ENCODE measurements around the gene MAPK8IP2.

MAPK8IP2 gene

GRCh38 chr22:50600538-50600937, at the start of gene MAPK8IP2:
TSS of gene MAPK8IP2 (plus strand) at chr22:50600793. CDS start at chr22:50600819, 26 bp downstream.
- no peak for DNase-seq (ENCODE audit: low read depth)

GRCh38 chr22:50551160-50551752, 49.3 kb upstream of the MAPK8IP2 start:
- no peak for DNase-seq (ENCODE audit: low read depth)

DNA sequence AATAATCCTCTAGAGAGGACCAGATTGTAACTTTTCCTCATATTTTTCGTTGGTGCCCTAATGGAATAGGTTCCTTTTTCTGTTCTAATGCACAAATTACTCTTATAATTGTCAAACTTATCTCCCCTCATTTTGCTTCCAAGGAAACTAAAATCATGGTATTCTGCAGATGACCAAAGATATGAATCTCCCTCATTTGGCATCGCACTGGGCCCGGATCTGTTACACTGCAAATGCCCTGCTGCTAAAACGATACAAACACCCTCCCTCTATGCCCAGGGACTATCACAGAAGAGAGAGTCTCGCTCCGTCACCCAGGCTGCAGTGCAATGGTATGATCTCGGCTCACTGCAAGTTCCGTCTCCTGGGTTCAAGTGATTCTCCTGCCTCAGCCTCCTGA, 47.3 kb upstream of the MAPK8IP2 start:
- no peak for DNase-seq (ENCODE audit: low read depth)

- no peak for DNase-seq (ENCODE audit: low read depth)
Measured at GRCh38 chr22:50556703-50557102, 43.9 kb upstream of the MAPK8IP2 start.

DNA sequence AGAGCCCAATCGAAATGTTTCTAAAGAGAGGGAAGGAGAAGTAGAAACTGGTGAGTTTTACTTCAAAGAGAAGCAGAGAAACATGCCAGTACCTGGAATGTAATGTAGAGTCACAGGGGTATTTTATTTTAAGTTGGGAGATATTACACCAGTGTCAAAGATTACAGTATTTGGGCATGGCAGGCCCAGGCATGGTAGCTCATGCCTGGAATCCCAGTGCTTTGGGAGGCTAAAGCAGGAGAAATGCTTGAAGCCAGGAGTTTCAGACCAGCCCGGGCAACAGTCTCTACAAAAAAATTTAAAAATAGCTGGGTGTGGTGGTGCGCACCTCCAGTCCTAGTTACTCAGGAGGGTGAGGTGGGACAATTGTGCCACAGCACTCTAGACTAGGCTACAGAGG, 40.6 kb upstream of the MAPK8IP2 start:
- DNase-seq (ENCODE audit: low read depth) = no peak

DNA sequence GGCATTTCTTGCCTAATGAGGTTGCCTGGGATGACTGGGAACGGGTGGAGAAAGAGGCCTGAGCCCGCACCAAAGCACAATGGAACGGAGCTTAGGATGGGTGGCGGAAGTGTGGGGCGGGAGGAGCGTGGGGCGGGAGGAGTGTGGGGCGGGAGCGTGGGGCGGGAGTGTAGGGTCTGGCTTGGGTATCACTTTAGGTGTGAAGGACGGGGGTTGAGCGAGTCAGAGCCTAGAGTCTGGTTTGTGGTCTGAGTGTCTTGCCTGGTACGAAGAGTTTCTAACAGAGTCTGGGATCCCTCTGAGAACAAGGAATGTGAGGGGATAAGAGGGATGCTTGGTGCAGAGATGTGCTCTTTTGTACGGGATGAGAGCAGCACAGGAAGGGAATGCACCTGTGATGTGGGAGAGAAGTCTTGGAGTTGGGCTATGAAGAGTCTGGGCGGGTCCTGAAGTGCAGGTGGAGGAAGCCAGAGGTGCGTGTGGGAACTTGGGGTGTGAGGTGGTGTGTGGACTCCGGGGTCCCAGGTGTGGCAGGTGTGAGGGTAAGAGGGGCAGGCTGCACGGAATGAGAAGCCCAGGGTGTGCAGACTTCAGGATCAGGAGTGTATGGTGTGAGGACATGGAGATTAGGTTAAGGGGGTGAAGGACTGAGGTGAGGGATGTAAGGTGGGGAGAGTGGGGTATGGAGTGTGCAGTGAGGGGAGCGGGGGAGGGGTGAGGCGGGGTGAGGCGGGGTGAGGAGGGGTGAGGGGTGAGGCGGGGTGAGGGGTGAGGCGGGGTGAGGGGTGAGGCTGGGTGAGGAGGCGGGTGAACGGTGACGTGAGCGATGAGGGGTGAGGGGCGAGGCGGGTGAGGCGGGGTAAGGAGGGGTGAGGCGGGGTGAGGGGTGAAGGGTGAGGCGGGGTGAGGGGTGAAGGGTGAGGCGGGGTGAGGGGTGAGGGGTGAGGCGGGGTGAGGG, 38.9 kb upstream of the MAPK8IP2 start:
- no peak for DNase-seq (ENCODE audit: low read depth)

DNA sequence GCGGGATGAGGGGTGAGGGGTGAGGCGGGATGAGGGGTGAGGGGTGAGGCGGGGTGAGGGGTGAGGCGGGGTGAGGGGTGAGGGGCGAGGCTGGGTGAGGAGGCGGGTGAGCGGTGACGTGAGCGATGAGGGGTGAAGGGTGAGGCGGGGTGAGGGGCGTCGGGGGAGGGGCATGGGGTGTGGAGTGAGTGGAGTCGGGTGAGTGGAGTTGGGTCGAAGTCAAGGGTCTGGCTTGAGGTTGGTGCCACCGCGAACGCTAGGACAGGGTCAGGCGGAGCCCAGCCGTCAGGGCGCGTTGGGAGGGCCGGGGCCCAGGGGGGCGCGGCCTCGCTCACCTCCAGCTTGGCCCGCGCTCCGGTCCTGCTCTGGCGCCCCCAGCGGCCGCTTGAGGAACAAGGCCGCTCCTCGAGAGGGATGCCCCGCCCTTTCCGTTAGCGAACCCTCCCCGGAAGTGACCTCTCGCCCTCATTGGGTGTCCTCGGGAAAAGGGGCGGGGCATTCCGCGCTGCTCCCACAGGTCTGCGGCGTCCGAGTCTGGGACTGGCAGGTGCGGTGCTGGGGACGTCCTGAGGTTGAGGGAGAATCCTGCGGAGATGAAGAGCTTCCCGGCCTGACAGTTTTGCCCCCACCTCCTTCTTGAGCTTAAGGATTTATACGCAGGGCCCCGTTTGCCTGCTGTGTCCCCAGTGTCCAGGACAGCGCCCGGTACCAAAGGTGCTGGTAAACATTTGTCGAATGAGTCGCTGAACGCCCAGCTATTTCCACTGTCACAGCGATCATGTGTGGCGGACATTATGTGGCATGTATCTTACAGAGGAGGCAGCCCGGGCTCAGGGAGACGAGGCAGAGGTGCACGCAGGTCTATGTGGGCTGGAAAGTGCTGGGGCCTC, 37.8 kb upstream of the MAPK8IP2 start, which contains the start of gene SYCE3:
TSS of gene SYCE3 (minus strand) at position 397 of the 890 bp plus-strand sequence. CDS start 6,514 bp downstream, outside the sequence.
- peak; percentile 99 for DNase-seq (ENCODE audit: low read depth)

DNA sequence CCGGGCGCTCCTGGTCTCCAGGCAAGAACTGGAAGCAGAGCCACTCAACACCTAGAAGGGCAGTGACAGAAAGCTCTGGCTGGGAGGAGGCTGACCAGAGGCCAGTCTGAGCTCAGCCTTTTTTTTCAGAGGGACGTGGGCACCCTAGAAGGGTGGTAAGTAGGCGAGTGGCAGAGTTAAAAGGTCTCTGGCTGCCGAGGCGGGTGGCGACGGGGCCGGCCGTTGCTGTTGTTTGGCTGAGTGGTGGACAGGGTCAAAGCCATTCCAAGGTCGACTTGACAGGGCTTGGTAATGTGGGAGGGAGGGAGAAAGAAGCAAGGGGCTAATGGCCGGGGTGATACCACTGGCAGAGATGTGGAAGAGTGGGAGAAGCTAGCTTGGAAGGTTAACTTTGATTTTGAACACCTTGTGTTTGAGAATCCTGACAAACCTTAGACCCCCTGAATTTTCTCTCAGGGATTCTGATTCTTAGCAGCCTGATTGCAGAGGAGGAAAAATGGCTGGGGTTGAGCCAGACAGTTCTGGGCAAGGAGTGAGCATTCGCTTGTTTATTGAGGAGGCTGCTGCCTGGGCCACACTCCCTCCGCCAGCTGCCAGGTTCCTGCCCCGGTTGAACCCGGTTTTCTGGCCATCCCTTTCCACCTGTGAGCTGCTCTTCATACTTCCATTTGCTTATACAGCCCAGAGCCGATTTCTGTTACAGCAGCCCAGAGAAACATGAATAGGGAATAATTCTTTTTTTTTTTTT, 37.0 kb upstream of the MAPK8IP2 start:
- DNase-seq (ENCODE audit: low read depth) = no peak

- no peak for DNase-seq (ENCODE audit: low read depth)
Measured at GRCh38 chr22:50564289-50564688, 36.3 kb upstream of the MAPK8IP2 start.

DNA sequence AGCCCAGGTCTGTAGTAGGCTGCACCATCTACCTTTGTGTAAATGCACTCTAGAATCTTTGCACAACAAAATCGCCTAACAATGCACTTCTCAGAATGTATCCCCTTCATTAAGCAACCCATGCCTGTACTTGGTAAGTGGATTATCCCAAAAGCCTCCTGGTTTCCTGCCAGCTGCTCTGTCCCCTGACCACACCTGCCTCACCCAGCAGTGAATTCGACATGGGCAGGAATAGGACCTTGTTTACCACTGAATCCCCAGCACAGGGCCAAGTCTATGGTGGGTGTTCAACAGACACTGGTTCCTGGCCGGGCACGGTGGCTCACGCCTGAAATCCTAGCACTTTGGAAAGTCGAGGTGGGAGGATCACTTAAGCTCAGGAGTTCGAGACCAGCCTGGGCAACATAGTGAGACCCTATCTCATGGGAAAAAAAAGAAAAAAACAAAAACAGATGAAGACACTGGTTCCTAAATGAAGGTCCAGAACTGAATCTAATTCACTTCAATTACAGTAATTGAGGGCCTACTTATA, 32.8 kb upstream of the MAPK8IP2 start:
- no peak for DNase-seq (ENCODE audit: low read depth)

DNA sequence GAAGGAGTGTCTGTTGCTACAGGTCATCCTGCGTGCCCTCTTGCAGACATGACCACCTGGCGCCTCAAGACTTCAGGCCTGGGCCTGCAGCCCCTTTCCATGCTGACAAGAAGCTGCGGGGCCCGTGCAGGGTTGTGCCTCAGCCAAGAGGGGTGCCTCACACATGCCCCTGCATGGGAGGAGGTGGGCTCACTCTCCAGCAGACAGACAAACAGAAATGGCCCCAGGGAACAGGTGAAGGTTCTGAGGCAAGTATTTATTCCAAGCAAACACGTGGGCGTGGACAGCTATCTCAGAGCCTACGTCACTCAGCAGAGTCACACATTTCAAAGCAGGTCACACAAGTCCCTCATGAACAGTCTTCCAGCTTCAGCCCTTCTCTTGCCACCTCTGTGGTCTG, 32.0 kb upstream of the MAPK8IP2 start:
- DNase-seq (ENCODE audit: low read depth) = no peak

GRCh38 chr22:50569041-50569459, 31.5 kb upstream of the MAPK8IP2 start:
- DNase-seq (ENCODE audit: low read depth) = no peak

GRCh38 chr22:50569896-50570535, 30.6 kb upstream of the MAPK8IP2 start:
- DNase-seq (ENCODE audit: low read depth) = no peak

DNA sequence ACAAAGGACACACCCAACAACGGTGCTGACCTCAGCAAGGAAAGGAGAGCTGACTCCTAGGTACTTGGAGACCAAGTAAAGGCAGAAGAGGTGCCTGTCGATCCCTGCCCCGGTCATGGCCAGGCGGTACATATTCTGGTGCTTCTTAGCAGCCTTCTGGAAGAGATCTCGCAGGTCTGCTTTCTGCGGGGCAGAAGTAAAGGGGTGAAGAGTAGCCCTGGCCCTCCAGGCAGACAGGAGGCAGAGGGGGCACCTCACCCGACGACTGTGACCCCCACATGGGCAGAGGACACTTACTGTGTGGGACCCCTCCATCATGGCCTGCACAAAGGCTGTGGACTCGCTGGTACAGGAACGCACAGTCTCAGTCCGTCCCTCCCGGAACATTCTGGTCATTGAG, 29.7 kb upstream of the MAPK8IP2 start:
- DNase-seq (ENCODE audit: low read depth) = no peak

DNA sequence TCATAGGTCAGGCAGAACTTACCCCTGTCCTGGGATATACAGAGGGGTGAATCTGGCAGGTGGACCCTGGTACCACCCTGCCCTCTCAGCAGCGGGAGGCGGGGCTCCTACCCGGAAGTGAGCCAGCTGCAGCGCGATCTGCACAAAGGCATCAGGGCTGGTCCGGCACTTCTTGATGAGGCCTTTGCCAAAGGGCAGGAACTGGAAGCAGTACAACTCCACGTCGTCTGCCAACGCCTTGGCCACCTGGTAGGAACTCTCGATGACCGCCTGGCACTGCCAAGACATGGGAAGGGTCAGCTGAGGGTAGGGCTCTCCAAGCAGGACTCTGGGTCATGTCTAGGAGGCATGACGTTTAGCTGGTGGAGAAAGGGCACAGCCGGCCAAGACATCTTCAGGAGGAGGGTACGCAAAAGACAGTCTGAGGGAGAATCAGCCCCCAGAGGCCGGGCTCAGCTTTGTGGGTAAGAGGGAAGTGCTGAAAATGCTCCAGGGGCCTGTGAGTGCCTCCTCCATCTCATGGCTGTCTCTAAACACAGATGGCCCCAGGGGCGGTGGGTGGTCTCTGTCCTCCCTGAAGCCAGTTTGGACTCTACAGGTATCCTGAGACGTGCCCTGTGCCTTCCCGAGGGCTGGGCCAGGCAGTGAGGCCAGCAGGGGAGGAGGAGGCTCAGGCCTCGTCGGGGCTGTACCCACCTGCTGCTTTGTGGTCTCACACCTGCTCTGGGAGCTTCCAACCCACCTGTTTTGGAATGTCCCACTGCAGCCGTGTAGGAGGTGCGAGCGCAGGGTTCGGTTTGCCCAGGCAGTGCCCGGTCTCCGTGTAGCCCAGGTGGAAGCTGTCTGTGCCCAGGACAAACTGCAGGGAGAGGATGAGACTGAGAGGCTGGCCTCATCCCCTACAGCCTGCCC, 29.1 kb upstream of the MAPK8IP2 start:
- DNase-seq (ENCODE audit: low read depth) = no peak

- DNase-seq (ENCODE audit: low read depth) = no peak
Measured at GRCh38 chr22:50572965-50573364, 27.6 kb upstream of the MAPK8IP2 start.

DNA sequence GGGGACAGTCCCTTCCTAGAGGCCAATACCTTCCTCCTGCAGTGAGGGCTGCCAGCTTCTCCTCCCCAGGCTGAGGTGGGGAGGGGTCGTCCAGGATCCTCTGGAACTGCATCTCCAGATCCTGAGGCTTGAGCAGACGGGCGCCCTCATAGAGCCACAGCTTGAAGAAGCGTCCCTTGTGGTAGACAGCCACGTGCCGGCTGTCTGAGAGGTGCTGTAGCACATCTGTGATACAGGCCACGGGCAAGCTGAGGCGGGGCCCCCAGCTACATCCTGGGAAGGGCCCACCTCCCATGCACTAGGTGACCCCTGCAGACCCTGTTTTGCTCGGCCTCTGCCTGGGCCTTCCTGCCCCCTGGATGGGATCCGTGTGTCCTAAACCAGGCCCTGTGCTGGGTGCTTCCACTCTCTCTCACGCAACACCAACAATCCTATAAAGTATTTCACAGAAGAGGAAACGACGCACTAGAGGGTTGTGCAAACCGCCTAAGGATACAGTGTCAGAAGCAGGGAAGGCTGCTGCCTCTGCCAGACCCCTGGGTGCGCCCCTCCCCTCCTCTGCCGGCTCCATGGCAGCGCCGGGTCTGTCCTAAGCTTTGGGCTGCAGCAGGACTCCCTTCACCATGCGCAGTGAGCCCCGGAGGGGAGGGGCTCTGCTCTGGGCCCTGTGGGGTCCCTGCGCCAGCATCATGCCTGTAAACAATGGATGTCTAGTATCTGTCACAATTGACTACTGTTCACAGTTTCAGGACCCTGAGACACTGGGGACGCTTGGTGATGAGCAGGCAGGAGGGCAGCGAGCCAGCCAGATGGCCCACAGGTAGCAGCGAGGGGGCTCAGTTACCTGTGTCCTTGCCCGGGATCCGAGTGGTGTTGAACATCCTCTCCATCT, 26.9 kb upstream of the MAPK8IP2 start:
- DNase-seq (ENCODE audit: low read depth) = no peak

GRCh38 chr22:50574383-50574755, 26.2 kb upstream of the MAPK8IP2 start:
- DNase-seq (ENCODE audit: low read depth) = no peak

Data from activated T-cell treated with anti-CD3 and anti-CD28 coated beads for 48 hours (primary cell).